ENCODE measurements around the gene MID1. TPM values are rescaled to one million over a fixed set of nuclear protein-coding genes. Genes with fewer than 3 reads are reported as not detected.
A peak's percentile ranks its signal among the peaks of the same experiment; 100 is the strongest.

MID1 gene
- polyA plus RNA-seq (2012; ENCODE audit: insufficient read depth, insufficient read length): 7.9 TPM

GRCh38 chrX:10620121-10620699, at the start of gene MID1:
TSS of gene MID1 (minus strand) at chrX:10620585. CDS start at chrX:10567547, 53,038 bp downstream.
- DNase-seq (ENCODE audit: low read depth, low spot score): peak; percentile 43
- H3K4me3 ChIP-seq (ENCODE audit: low read length): peak within 1 kb of the TSS; percentile 54

GRCh38 chrX:10667143-10667542, 46.8 kb upstream of the MID1 start:
- DNase-seq (ENCODE audit: low read depth, low spot score): no peak
- H3K4me3 ChIP-seq (ENCODE audit: low read length): no peak overlapping the region

- no peak for DNase-seq (ENCODE audit: low read depth, low spot score)
- no peak overlapping the region for H3K4me3 ChIP-seq (ENCODE audit: low read length)
These were observed 45.7 kb upstream of the MID1 start for GRCh38 chrX:10666102-10666501.

- DNase-seq (ENCODE audit: low read depth, low spot score): no peak
- no peak overlapping the region for H3K4me3 ChIP-seq (ENCODE audit: low read length)
These were observed 45.3 kb upstream of the MID1 start for GRCh38 chrX:10665681-10666080.

GRCh38 chrX:10660171-10660570, 39.8 kb upstream of the MID1 start:
- DNase-seq (ENCODE audit: low read depth, low spot score): no peak
- no peak overlapping the region for H3K4me3 ChIP-seq (ENCODE audit: low read length)

GRCh38 chrX:10656214-10656613, 35.8 kb upstream of the MID1 start:
- H3K4me3 ChIP-seq (ENCODE audit: low read length): no peak overlapping the region
- no peak for DNase-seq (ENCODE audit: low read depth, low spot score)

GRCh38 chrX:10654960-10655359, 34.6 kb upstream of the MID1 start:
- H3K4me3 ChIP-seq (ENCODE audit: low read length): no peak overlapping the region
- no peak for DNase-seq (ENCODE audit: low read depth, low spot score)

GRCh38 chrX:10653302-10653701, 32.9 kb upstream of the MID1 start:
- H3K4me3 ChIP-seq (ENCODE audit: low read length): no peak overlapping the region
- DNase-seq (ENCODE audit: low read depth, low spot score): no peak

GRCh38 chrX:10649265-10649664, 28.9 kb upstream of the MID1 start:
- H3K4me3 ChIP-seq (ENCODE audit: low read length): no peak overlapping the region
- no peak for DNase-seq (ENCODE audit: low read depth, low spot score)

GRCh38 chrX:10648614-10649013, 28.2 kb upstream of the MID1 start:
- H3K4me3 ChIP-seq (ENCODE audit: low read length): no peak overlapping the region
- DNase-seq (ENCODE audit: low read depth, low spot score): no peak

- no peak for DNase-seq (ENCODE audit: low read depth, low spot score)
- no peak overlapping the region for H3K4me3 ChIP-seq (ENCODE audit: low read length)
These were observed 16.5 kb upstream of the MID1 start for GRCh38 chrX:10636851-10637250.

- no peak overlapping the region for H3K4me3 ChIP-seq (ENCODE audit: low read length)
- no peak for DNase-seq (ENCODE audit: low read depth, low spot score)
These were observed 16.0 kb upstream of the MID1 start for GRCh38 chrX:10636337-10636736.

- no peak overlapping the region for H3K4me3 ChIP-seq (ENCODE audit: low read length)
- no peak for DNase-seq (ENCODE audit: low read depth, low spot score)
These were observed 14.2 kb upstream of the MID1 start for GRCh38 chrX:10634392-10635161.

GRCh38 chrX:10633722-10634121, 13.3 kb upstream of the MID1 start:
- no peak for DNase-seq (ENCODE audit: low read depth, low spot score)

GRCh38 chrX:10631416-10632145, 11.2 kb upstream of the MID1 start:
- no peak for DNase-seq (ENCODE audit: low read depth, low spot score)
- H3K4me3 ChIP-seq (ENCODE audit: low read length): no peak overlapping the region

More at GRCh38 chrX:10633722-10634121, 13.3 kb upstream of the MID1 start:
- no peak overlapping the region for H3K4me3 ChIP-seq (ENCODE audit: low read length)

GRCh38 chrX:10630320-10630719, 9.9 kb upstream of the MID1 start:
- DNase-seq (ENCODE audit: low read depth, low spot score): no peak
- H3K4me3 ChIP-seq (ENCODE audit: low read length): no peak overlapping the region

GRCh38 chrX:10629905-10630304, 9.5 kb upstream of the MID1 start:
- no peak for DNase-seq (ENCODE audit: low read depth, low spot score)
- no peak overlapping the region for H3K4me3 ChIP-seq (ENCODE audit: low read length)

GRCh38 chrX:10628906-10629305, 8.5 kb upstream of the MID1 start:
- no peak for DNase-seq (ENCODE audit: low read depth, low spot score)
- no peak overlapping the region for H3K4me3 ChIP-seq (ENCODE audit: low read length)

GRCh38 chrX:10622197-10622596, 1.8 kb upstream of the MID1 start:
- H3K4me3 ChIP-seq (ENCODE audit: low read length): no peak overlapping the region
- no peak for DNase-seq (ENCODE audit: low read depth, low spot score)

GRCh38 chrX:10619425-10620046, 849 bp downstream of the MID1 start:
- H3K4me3 ChIP-seq (ENCODE audit: low read length): peak overlapping the region; percentile 54
- DNase-seq (ENCODE audit: low read depth, low spot score): no peak
